ENCODE measurements around the gene BCKDHB. TPM values are rescaled to one million over a fixed set of nuclear protein-coding genes. Genes with fewer than 3 reads are reported as not detected.

BCKDHB gene
- total and polyA plus RNA-seq, 5 donors from 2014 or later = 15.2 to 28.7 (median 23.1) TPM

DNA sequence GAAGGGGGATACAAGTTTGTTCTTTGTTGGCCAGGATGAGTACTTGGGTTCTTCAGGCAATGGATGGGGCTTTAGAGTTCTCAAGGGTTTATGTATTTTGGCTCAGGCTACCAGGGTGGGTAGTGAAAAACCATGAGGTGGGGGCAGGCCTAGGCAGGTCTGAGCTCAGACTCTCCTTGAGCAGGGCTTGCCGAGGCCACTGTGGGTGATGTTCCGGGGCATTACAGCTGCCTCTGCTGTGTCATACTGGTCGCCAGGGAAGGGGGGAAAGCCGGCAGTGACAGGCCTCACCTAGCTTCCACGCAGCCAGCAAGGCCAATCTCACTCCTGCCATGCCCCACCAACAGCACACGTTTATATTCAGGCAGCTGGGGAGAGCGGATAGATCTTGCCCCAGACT lies 79.6 kb downstream of the BCKDHB start:
- no peak overlapping the region for H3K4me3 Mint-ChIP-seq
- H3K4me3 ChIP-seq (ENCODE audit: low read depth, low read length) = no peak overlapping the region
- H3K36me3 Mint-ChIP-seq = peaks cover 40% of the 10 kb centered on the region
- H3K27me3 ChIP-seq (ENCODE audit: control insufficient read depth, insufficient read depth, low read length) = no peaks in the 10 kb centered on the region
- H3K9me3 Mint-ChIP-seq = peaks cover 0 to 19% (median 4%) of the 10 kb centered on the region in 7 donors
- no peak overlapping the region for H3K27ac Mint-ChIP-seq
- no peaks in the 10 kb centered on the region for H3K36me3 ChIP-seq (ENCODE audit: control insufficient read depth, insufficient read depth, low read length)
- ATAC-seq (ENCODE audit: low read depth in 2 of 2) (no peak), DNase-seq (no peak)
- peaks cover 0 to 5% (median 1%) of the 10 kb centered on the region in 4 donors for H3K4me1 Mint-ChIP-seq
- no peaks in the 10 kb centered on the region for H3K27me3 Mint-ChIP-seq
- no peaks in the 10 kb centered on the region for H3K4me1 ChIP-seq (ENCODE audit: control insufficient read depth, insufficient read depth, low read length, poor library complexity, severe bottlenecking)
- no peak overlapping the region for H3K27ac ChIP-seq (ENCODE audit: insufficient read depth, low read length, poor library complexity, severe bottlenecking)
- no peaks in the 10 kb centered on the region for H3K9me3 ChIP-seq (ENCODE audit: control insufficient read depth in 2 of 2, low read length in 2 of 2)

DNA sequence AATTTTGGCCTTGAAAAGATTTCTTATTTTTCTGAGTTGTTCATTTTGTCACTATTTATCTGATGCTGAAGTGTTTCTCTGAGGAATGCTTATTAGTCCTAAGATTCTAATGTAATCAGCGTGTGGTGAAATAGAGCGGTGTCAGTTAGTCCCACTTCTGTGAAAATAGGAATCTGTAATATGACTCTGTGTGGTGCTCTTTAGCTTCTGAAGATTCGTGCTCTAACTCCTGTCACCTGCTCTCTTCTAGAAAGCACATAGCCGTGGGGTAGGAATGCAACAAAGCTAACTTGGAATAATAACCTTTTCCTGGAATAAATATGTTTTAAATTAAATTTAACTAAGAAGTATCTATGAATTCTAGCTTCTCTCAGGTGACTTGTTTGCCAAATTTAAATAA lies 90.4 kb downstream of the BCKDHB start:
- Mint-ChIP-seq H3K4me3 (no peak overlapping the region), H3K27ac (no peak overlapping the region), H3K36me3 (peaks cover 12% of the 10 kb centered on the region), H3K27me3 (no peaks in the 10 kb centered on the region), H3K4me1 (peaks cover 0 to 6% (median 0%) of the 10 kb centered on the region in 4 donors), H3K9me3 (peaks cover 0 to 1% (median 0%) of the 10 kb centered on the region in 7 donors)
- Histone ChIP-seq H3K9me3 (ENCODE audit: control insufficient read depth in 2 of 2, low read length in 2 of 2) (no peaks in the 10 kb centered on the region), H3K27me3 (ENCODE audit: control insufficient read depth, insufficient read depth, low read length) (no peaks in the 10 kb centered on the region), H3K27ac (ENCODE audit: insufficient read depth, low read length, poor library complexity, severe bottlenecking) (no peak overlapping the region), H3K36me3 (ENCODE audit: control insufficient read depth, insufficient read depth, low read length) (no peaks in the 10 kb centered on the region), H3K4me3 (ENCODE audit: low read depth, low read length) (no peak overlapping the region), H3K4me1 (ENCODE audit: control insufficient read depth, insufficient read depth, low read length, poor library complexity, severe bottlenecking) (no peaks in the 10 kb centered on the region)
- ATAC-seq (ENCODE audit: low read depth in 2 of 2) (no peak), DNase-seq (no peak)

DNA sequence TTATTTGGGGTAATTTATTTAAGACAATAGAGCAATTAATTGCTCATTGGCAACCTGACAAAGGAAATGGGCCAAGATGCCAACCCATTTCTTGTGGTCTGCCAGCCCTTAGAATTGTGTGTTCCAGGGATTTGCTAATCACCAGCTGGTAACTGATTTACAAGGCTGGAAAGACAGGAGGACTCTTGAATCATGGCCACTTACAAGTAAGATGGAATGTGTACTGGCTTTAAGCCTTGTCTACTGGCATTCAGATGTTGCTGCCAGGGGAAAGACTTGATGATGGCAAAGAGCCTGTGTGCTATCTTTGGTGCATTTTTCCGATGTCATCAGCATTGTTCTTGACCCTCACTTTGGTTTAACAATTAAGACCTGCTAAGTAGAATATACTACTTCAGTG lies 91.0 kb downstream of the BCKDHB start:
- no peaks in the 10 kb centered on the region for H3K27me3 Mint-ChIP-seq
- no peak overlapping the region for H3K27ac Mint-ChIP-seq
- no peaks in the 10 kb centered on the region for H3K36me3 ChIP-seq (ENCODE audit: control insufficient read depth, insufficient read depth, low read length)
- peaks cover 0 to 6% (median 0%) of the 10 kb centered on the region in 4 donors for H3K4me1 Mint-ChIP-seq
- no peak overlapping the region for H3K4me3 ChIP-seq (ENCODE audit: low read depth, low read length)
- H3K9me3 Mint-ChIP-seq = peaks cover 0 to 1% (median 0%) of the 10 kb centered on the region in 7 donors
- no peak overlapping the region for H3K4me3 Mint-ChIP-seq
- H3K36me3 Mint-ChIP-seq = peaks cover 16% of the 10 kb centered on the region
- no peaks in the 10 kb centered on the region for H3K9me3 ChIP-seq (ENCODE audit: control insufficient read depth in 2 of 2, low read length in 2 of 2)
- H3K27me3 ChIP-seq (ENCODE audit: control insufficient read depth, insufficient read depth, low read length) = no peaks in the 10 kb centered on the region
- DNase-seq (no peak), ATAC-seq (ENCODE audit: low read depth in 2 of 2) (no peak)
- H3K4me1 ChIP-seq (ENCODE audit: control insufficient read depth, insufficient read depth, low read length, poor library complexity, severe bottlenecking) = no peaks in the 10 kb centered on the region
- H3K27ac ChIP-seq (ENCODE audit: insufficient read depth, low read length, poor library complexity, severe bottlenecking) = no peak overlapping the region

DNA sequence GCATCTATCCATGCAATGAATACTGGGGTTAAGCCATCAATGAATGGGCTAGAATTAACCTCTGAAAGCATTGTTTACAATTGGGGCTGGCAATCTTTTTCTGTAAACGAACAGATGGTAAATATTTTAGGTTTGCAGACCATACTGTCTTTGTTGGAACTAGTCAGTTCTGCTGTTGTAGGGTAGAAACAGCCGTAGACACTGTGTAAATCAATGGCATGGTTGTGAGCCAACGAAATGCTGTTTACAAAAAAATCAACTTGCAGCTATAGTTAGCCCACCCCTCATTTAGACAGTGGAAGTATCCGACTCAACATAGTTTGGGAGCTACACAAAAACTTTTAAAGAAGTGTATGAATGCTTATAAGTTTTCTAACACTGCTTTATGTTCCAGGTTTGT lies 91.5 kb downstream of the BCKDHB start:
- Histone ChIP-seq H3K27me3 (ENCODE audit: control insufficient read depth, insufficient read depth, low read length) (no peaks in the 10 kb centered on the region), H3K4me3 (ENCODE audit: low read depth, low read length) (no peak overlapping the region), H3K36me3 (ENCODE audit: control insufficient read depth, insufficient read depth, low read length) (peaks cover 4% of the 10 kb centered on the region), H3K9me3 (ENCODE audit: control insufficient read depth in 2 of 2, low read length in 2 of 2) (no peaks in the 10 kb centered on the region), H3K27ac (ENCODE audit: insufficient read depth, low read length, poor library complexity, severe bottlenecking) (no peak overlapping the region), H3K4me1 (ENCODE audit: control insufficient read depth, insufficient read depth, low read length, poor library complexity, severe bottlenecking) (no peaks in the 10 kb centered on the region)
- H3K9me3 Mint-ChIP-seq = peaks cover 0 to 1% (median 0%) of the 10 kb centered on the region in 7 donors
- no peak overlapping the region for H3K4me3 Mint-ChIP-seq
- peaks cover 0 to 6% (median 0%) of the 10 kb centered on the region in 4 donors for H3K4me1 Mint-ChIP-seq
- no peak overlapping the region for H3K27ac Mint-ChIP-seq
- DNase-seq (no peak), ATAC-seq (ENCODE audit: low read depth in 2 of 2) (no peak)
- H3K36me3 Mint-ChIP-seq = peaks cover 16% of the 10 kb centered on the region
- H3K27me3 Mint-ChIP-seq = no peaks in the 10 kb centered on the region

DNA sequence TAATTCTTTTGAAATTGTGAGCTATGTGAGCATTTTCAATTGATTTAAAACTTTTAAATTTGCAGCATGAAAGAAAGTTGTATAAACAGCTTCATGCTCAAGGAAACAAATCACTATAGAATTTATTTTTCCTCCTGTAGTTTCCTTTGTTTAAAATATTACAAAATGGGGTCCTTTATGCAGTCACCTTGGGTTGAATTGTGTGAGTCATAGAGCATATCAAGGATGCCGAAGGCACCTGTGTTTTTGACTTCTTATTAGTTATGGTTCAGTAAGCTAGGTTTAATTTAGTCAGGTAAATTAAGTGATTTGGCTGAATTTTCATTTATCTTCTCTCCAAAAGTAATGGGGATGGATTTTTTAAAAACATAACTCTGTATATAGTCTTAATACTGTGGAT lies 96.8 kb downstream of the BCKDHB start:
- no peaks in the 10 kb centered on the region for H3K4me1 ChIP-seq (ENCODE audit: control insufficient read depth, insufficient read depth, low read length, poor library complexity, severe bottlenecking)
- ATAC-seq (ENCODE audit: low read depth in 2 of 2) (no peak), DNase-seq (no peak)
- H3K9me3 Mint-ChIP-seq = peaks cover 0 to 1% (median 0%) of the 10 kb centered on the region in 7 donors
- H3K27me3 ChIP-seq (ENCODE audit: control insufficient read depth, insufficient read depth, low read length) = no peaks in the 10 kb centered on the region
- H3K27me3 Mint-ChIP-seq = no peaks in the 10 kb centered on the region
- no peak overlapping the region for H3K27ac Mint-ChIP-seq
- H3K36me3 Mint-ChIP-seq = peaks cover 18% of the 10 kb centered on the region
- H3K9me3 ChIP-seq (ENCODE audit: control insufficient read depth in 2 of 2, low read length in 2 of 2) = no peaks in the 10 kb centered on the region
- no peak overlapping the region for H3K4me3 Mint-ChIP-seq
- H3K36me3 ChIP-seq (ENCODE audit: control insufficient read depth, insufficient read depth, low read length) = peaks cover 14% of the 10 kb centered on the region
- peaks cover 0 to 6% (median 0%) of the 10 kb centered on the region in 4 donors for H3K4me1 Mint-ChIP-seq
- H3K27ac ChIP-seq (ENCODE audit: insufficient read depth, low read length, poor library complexity, severe bottlenecking) = no peak overlapping the region
- H3K4me3 ChIP-seq (ENCODE audit: low read depth, low read length) = no peak overlapping the region

DNA sequence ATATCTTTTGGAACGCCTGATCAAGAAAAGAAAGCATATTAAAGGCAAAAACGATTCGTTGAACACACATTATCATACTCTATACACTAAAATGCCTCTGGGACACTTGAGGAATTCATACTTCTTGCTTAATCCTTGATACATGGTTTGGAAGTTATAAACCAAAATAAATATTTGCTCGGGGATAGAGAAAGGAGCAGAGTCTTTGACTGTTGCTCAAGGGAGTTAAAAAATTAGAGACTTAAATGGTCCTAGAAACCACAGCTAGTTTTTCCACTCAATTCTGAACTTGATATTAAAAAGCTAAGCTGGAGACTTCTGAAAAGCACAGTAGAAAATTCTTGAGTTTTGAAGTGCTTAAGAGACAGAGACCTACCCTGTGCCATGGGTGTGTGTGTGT lies 98.9 kb downstream of the BCKDHB start:
- no peaks in the 10 kb centered on the region for H3K27me3 Mint-ChIP-seq
- H3K4me1 ChIP-seq (ENCODE audit: control insufficient read depth, insufficient read depth, low read length, poor library complexity, severe bottlenecking) = no peaks in the 10 kb centered on the region
- peaks cover 0 to 6% (median 2%) of the 10 kb centered on the region in 4 donors for H3K4me1 Mint-ChIP-seq
- H3K4me3 Mint-ChIP-seq = no peak overlapping the region
- H3K9me3 ChIP-seq (ENCODE audit: control insufficient read depth in 2 of 2, low read length in 2 of 2) = no peaks in the 10 kb centered on the region
- no peak overlapping the region for H3K27ac ChIP-seq (ENCODE audit: insufficient read depth, low read length, poor library complexity, severe bottlenecking)
- H3K4me3 ChIP-seq (ENCODE audit: low read depth, low read length) = no peak overlapping the region
- peaks cover 22% of the 10 kb centered on the region for H3K36me3 Mint-ChIP-seq
- H3K9me3 Mint-ChIP-seq = peaks cover 0 to 1% (median 0%) of the 10 kb centered on the region in 7 donors
- H3K36me3 ChIP-seq (ENCODE audit: control insufficient read depth, insufficient read depth, low read length) = peaks cover 14% of the 10 kb centered on the region
- ATAC-seq (ENCODE audit: low read depth in 2 of 2) (no peak), DNase-seq (no peak)
- peak overlapping the region in 1 of 3 donors; percentile 15 for H3K27ac Mint-ChIP-seq
- no peaks in the 10 kb centered on the region for H3K27me3 ChIP-seq (ENCODE audit: control insufficient read depth, insufficient read depth, low read length)

DNA sequence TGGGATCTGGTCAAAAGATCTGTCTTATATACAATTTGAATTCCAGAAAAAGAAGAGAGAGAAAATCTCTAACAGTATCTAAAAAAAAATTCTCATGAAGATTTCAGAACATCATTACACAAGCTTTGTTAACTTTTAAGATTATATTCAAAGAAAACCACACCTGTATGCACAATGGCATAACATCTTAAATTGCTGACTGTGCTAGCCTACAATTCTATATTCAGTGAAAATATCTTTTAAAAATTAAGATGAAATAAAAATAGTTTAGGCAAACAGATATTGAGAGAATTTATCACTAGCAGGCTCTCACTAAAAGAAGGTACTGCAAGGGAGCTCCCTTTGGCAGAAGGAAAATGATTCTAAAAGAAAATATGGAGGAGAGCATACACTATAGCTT lies 100.3 kb downstream of the BCKDHB start:
- Histone ChIP-seq H3K4me3 (ENCODE audit: low read depth, low read length) (no peak overlapping the region), H3K27me3 (ENCODE audit: control insufficient read depth, insufficient read depth, low read length) (no peaks in the 10 kb centered on the region), H3K9me3 (ENCODE audit: control insufficient read depth in 2 of 2, low read length in 2 of 2) (no peaks in the 10 kb centered on the region), H3K36me3 (ENCODE audit: control insufficient read depth, insufficient read depth, low read length) (peaks cover 14% of the 10 kb centered on the region), H3K4me1 (ENCODE audit: control insufficient read depth, insufficient read depth, low read length, poor library complexity, severe bottlenecking) (no peaks in the 10 kb centered on the region), H3K27ac (ENCODE audit: insufficient read depth, low read length, poor library complexity, severe bottlenecking) (no peak overlapping the region)
- H3K36me3 Mint-ChIP-seq = peaks cover 23% of the 10 kb centered on the region
- no peak overlapping the region for H3K27ac Mint-ChIP-seq
- no peak overlapping the region for H3K4me3 Mint-ChIP-seq
- no peaks in the 10 kb centered on the region for H3K27me3 Mint-ChIP-seq
- peaks cover 4 to 7% (median 6%) of the 10 kb centered on the region in 4 donors for H3K4me1 Mint-ChIP-seq
- no peaks in the 10 kb centered on the region for H3K9me3 Mint-ChIP-seq
- ATAC-seq (ENCODE audit: low read depth in 2 of 2) = no peak
- no peak for DNase-seq

DNA sequence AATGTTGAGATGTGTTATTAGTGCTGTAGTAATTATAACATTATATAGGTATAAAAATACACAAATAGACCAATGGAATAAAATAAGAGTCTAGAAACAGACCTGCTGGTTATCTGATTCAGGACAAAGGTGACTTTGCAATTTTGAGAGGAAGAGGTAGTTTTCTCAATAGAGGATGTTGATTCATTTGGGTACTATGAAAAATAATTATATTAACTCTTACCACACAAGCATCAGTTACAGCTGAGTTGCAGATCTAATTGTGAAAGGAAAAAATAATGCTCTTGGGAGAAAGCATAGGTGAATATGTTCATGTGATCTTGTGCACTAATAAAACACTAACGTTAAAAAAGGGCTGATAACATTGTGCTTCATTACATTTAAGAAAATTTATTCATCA lies 103.0 kb downstream of the BCKDHB start:
- H3K36me3 Mint-ChIP-seq = peaks cover 15% of the 10 kb centered on the region
- H3K27ac ChIP-seq (ENCODE audit: insufficient read depth, low read length, poor library complexity, severe bottlenecking) = no peak overlapping the region
- H3K4me3 Mint-ChIP-seq = no peak overlapping the region
- no peak overlapping the region for H3K4me3 ChIP-seq (ENCODE audit: low read depth, low read length)
- peaks cover 4 to 9% (median 7%) of the 10 kb centered on the region in 4 donors for H3K4me1 Mint-ChIP-seq
- no peaks in the 10 kb centered on the region for H3K4me1 ChIP-seq (ENCODE audit: control insufficient read depth, insufficient read depth, low read length, poor library complexity, severe bottlenecking)
- no peak overlapping the region for H3K27ac Mint-ChIP-seq
- H3K36me3 ChIP-seq (ENCODE audit: control insufficient read depth, insufficient read depth, low read length) = peaks cover 3% of the 10 kb centered on the region
- H3K9me3 Mint-ChIP-seq = no peaks in the 10 kb centered on the region
- H3K27me3 Mint-ChIP-seq = no peaks in the 10 kb centered on the region
- ATAC-seq (ENCODE audit: low read depth in 2 of 2) (no peak), DNase-seq (peak in 1 of 3 donors; percentile 40)
- no peaks in the 10 kb centered on the region for H3K9me3 ChIP-seq (ENCODE audit: control insufficient read depth in 2 of 2, low read length in 2 of 2)
- H3K27me3 ChIP-seq (ENCODE audit: control insufficient read depth, insufficient read depth, low read length) = no peaks in the 10 kb centered on the region

Measured in CD4-positive, CD25-positive, alpha-beta regulatory T cell (primary cell).